Breast epithelium (tissue), 4 donors: ENCODE results near the gene RNPS1. TPM values are rescaled to one million over a fixed set of nuclear protein-coding genes. Genes with fewer than 3 reads are reported as not detected.

Experiments
- DNase-seq, 2 donors: peaks; one replicate each; pipeline ENCODE4 v3.0.0-alpha.2; 2019; ENCODE audit warnings: low spot score in 2 of 2
- H3K27ac ChIP-seq, 2 donors: fragments of 200-600 bp; sonication (generic) in 1 of 2; one replicate each; pipeline ENCODE4 v1.5.1; 2016 to 2019; ENCODE audit warnings: mild to moderate bottlenecking in 1 of 2
- H3K27me3 ChIP-seq, 2 donors: fragments of 200-600 bp; sonication (generic) in 1 of 2; one replicate each; pipeline versions ENCODE4 v1.5.1 to v1.6.0; 2017 to 2019; ENCODE audit warnings: control low read depth in 1 of 2, mild to moderate bottlenecking in 1 of 2
- H3K36me3 ChIP-seq: fragments of 200-600 bp; one replicate; pipeline ENCODE4 v1.5.1; 2019
- H3K4me1 ChIP-seq, 2 donors: fragments of 200-600 bp; sonication (generic); one replicate each; pipeline ENCODE4 v1.5.1; 2016 to 2019; ENCODE audit warnings: control low read depth in 1 of 2
- H3K4me3 ChIP-seq, 3 donors: fragments of 200-600 bp; sonication (generic); 1 replicate in 2 of 3; 2 replicates in 1 of 3; pipeline ENCODE4 v1.5.1; 2016 to 2019; ENCODE audit warnings: mild to moderate bottlenecking in 3 of 3, moderate library complexity in 2 of 3
- H3K9me3 ChIP-seq, 2 donors: fragments of 200-600 bp; sonication (generic) in 1 of 2; one replicate each; pipeline ENCODE4 v1.5.1; 2016 to 2019; ENCODE audit warnings: control low read depth in 1 of 2
- POLR2A ChIP-seq: fragments of 450-650 bp; IDR thresholded peaks from one replicate; pipeline ENCODE4 v1.6.1; 2016; ENCODE audit warnings: antibody characterized with exemption, mild to moderate bottlenecking, moderate library complexity
- POLR2AphosphoS5 ChIP-seq, 3 donors: sonication (generic); formaldehyde crosslinking; IDR thresholded peaks; one replicate each; pipeline ENCODE4 v1.6.1; 2017; ENCODE audit warnings: antibody characterized with exemption in 3 of 3
- intact Hi-C: fragments of 100-400 bp; cut with DNase I; formaldehyde crosslinking; loops from one replicate; pipeline ENCODE4 v1.15.1; 2023; ENCODE audit warnings: low total_unique reads
- total RNA-seq, 3 donors: library from RNA; depleted of rRNA; stranded (reverse); fragments of >200 nt; gene quantifications; one replicate each; pipeline ENCODE4 v1.1.0, GENCODE V29; 2016
- TF ChIP-seq, protein P1 (sequence below), 3 donors: fragments of 450-650 bp; IDR thresholded peaks; one replicate each; pipeline ENCODE4 v1.5.1; 2016 to 2017; ENCODE audit warnings: antibody characterized with exemption in 3 of 3, mild to moderate bottlenecking in 3 of 3, moderate library complexity in 3 of 3

RNPS1 gene
- total RNA-seq, 3 donors from 2014 or later, result 93.1 to 107 (median 97.5) TPM

DNA sequence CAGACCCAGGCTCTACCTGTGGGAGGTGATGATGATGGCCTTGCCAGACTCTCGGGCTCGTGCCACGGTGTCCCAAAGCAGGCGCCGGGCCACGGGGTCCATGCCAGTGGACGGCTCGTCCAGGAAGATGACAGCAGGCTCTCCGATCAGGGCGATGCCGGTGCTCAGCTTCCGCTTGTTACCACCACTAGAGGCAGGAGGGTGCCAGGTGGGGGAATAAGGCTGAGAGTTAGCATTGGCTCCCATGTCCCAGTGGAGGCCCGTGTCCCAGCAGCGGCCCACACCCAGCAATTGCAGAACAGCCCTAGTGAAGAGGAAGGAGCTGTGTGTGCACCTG, 10.3 kb upstream of the RNPS1 start:
- Histone ChIP-seq H3K27ac (no peak overlapping the region), H3K4me1 (no peaks in the 10 kb centered on the region), H3K9me3 (no peaks in the 10 kb centered on the region), H3K27me3 (no peaks in the 10 kb centered on the region), H3K36me3 (no peaks in the 10 kb centered on the region), H3K4me3 (no peak overlapping the region)
- intact Hi-C loops, result no loop called here
- TF ChIP-seq, protein P1, sequence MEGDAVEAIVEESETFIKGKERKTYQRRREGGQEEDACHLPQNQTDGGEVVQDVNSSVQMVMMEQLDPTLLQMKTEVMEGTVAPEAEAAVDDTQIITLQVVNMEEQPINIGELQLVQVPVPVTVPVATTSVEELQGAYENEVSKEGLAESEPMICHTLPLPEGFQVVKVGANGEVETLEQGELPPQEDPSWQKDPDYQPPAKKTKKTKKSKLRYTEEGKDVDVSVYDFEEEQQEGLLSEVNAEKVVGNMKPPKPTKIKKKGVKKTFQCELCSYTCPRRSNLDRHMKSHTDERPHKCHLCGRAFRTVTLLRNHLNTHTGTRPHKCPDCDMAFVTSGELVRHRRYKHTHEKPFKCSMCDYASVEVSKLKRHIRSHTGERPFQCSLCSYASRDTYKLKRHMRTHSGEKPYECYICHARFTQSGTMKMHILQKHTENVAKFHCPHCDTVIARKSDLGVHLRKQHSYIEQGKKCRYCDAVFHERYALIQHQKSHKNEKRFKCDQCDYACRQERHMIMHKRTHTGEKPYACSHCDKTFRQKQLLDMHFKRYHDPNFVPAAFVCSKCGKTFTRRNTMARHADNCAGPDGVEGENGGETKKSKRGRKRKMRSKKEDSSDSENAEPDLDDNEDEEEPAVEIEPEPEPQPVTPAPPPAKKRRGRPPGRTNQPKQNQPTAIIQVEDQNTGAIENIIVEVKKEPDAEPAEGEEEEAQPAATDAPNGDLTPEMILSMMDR (IDR thresholded peaks at IDR 0.05), result no peak
- TF ChIP-seq POLR2A, result no peak
- no peak for TF ChIP-seq POLR2AphosphoS5 (IDR thresholded peaks at IDR 0.05)
- no peak for DNase-seq

DNA sequence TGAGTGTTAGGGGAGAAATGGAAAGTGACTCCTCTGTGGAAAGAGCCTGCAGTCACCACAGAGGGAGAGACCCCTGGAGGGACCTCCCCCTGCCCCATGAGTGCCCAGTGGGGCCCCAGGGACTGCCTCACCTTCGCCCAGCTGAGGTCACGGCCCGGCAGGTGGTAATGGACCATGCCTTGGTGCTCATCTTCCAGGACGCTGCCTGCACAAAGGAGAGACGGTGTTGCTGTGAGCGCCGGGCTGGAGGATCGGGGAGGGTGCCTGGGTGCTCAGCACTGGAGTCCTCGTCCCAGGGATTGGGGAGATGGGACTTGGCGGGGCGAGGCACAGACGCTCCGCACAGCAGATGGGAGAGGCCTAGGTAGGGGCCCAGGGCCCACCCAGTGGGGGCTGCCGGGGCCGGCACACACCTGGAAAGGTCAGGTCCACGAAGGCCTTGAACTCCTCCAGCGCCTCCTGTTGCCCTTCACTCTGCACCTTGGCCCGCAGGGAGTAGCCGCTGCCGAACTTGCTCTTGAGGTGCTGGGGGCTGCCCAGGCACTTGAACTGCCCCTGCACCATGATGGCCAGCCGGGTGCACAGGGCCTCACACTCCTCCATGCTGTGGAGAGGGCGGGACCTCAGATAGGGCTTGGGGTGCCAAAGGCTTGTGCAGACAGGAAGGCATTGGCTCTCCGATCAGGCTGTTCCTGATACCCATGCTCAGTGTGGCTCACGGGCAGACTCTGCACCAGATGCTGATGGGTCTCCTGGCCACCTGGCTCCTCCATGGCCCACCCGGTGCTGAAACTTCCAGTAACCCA, 9.7 kb upstream of the RNPS1 start:
- Histone ChIP-seq H3K4me1 (no peaks in the 10 kb centered on the region), H3K27me3 (no peaks in the 10 kb centered on the region), H3K27ac (no peak overlapping the region), H3K4me3 (no peak overlapping the region), H3K36me3 (no peaks in the 10 kb centered on the region), H3K9me3 (no peaks in the 10 kb centered on the region)
- TF ChIP-seq POLR2A (no peak), POLR2AphosphoS5 (IDR thresholded peaks at IDR 0.05) (no peak)
- TF ChIP-seq, protein P1 (IDR thresholded peaks at IDR 0.05), result no peak
- intact Hi-C loops, result no loop called here
- DNase-seq, result no peak

DNA sequence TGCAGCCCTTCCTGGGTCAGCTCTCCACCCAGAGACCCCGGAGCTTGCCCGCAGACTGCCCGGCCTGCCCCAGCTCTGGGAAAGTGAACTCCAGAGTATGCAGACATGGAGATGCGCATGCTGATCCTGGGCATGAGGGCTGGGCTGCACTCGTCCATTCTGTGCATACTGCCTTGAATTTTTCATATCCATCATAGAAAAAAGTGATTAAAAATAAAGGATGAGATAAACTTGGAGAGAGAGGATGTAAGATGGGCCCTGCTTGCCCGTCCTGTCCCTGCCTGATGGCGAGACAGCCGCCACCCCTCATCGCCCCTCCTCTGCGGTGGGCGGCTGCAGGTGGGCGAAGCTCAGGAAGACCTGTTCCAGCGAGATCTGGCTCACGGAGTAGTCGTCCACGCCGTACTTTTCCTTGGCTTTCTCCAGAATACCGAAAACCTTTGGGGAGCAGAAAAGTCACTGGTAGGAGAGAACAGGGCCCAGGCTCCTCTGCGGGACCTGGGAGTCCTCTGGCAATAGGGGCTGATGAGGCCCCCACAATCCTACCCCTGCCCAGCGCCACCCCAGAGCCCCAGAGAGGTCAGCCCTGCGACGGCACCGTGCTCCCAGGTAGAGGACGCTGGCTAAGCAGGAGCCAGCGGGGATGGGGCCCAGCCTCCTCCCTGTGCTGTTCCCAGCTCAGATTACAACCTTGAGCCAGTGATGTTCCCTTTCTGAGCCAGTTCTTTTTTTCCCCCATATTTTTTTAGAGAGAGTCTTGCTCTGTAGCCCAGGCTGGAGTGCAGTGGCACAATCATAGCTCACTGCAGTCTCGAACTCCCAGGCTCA, 8.7 kb upstream of the RNPS1 start:
- no peak for DNase-seq
- TF ChIP-seq, protein P1 (IDR thresholded peaks at IDR 0.05), result no peak
- TF ChIP-seq POLR2A, result no peak
- no peak for TF ChIP-seq POLR2AphosphoS5 (IDR thresholded peaks at IDR 0.05)
- intact Hi-C loops, result no loop called here
- H3K9me3 ChIP-seq, result no peaks in the 10 kb centered on the region
- H3K36me3 ChIP-seq, result no peaks in the 10 kb centered on the region
- H3K27me3 ChIP-seq, result no peaks in the 10 kb centered on the region
- no peaks in the 10 kb centered on the region for H3K4me1 ChIP-seq
- H3K27ac ChIP-seq, result no peak overlapping the region
- no peak overlapping the region for H3K4me3 ChIP-seq

DNA sequence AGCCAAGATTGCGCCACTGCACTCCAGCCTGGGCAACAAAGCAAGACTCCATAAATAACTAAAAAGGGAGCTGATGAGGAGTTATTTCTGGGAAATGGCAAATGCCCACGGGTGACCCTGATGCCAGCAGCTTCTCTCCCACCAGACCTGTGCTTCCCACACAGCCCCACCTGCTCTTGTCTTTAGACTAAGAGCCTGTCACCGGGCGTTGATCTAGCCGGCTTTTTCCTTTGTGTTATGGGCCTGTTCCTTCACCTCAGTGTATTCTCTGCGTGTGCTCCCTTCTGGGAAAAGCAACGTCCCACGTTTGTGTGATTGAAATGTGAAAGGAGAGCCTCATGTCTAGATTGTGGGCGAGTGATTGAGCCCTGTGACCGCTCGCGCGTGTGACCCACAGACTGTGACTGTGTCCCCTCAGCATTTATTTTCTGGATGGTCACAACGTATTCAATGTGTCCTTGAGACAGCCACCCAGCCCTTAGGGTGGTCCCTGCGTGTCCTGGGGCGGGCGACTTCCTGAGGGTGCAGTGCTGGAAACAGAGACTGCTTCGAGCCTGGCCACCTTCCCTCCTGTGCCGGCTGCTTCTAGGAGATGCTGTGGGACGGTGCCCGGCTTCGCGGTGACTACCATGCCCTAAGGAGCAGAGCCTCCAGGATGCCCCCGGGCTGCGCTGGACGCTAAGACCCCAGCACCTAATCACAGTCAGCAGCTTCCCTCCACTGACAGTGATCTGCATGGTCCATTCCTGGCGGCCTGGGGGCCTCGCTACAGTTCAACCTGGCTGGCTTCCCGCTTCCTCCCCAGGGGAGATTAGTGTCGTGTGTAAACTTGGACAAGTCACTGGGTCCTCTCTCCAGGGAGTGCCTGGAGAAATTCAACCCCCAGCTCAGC, 7.8 kb upstream of the RNPS1 start:
- Histone ChIP-seq H3K27ac (no peak overlapping the region), H3K27me3 (no peaks in the 10 kb centered on the region), H3K9me3 (no peaks in the 10 kb centered on the region), H3K4me3 (no peak overlapping the region), H3K4me1 (no peaks in the 10 kb centered on the region), H3K36me3 (no peaks in the 10 kb centered on the region)
- no peak for DNase-seq
- intact Hi-C loops, result no loop called here
- no peak for TF ChIP-seq POLR2A
- TF ChIP-seq, protein P1 (IDR thresholded peaks at IDR 0.05), result no peak
- TF ChIP-seq POLR2AphosphoS5 (IDR thresholded peaks at IDR 0.05), result no peak
